Measurements from ENCODE around the gene ARHGEF7.

The ARHGEF7 gene

GRCh38 chr13:111304041-111304544 lies 189.0 kb downstream of the ARHGEF7 start:
- no peak overlapping the region for H3K4me3 ChIP-seq (replicated peaks; ENCODE audit: low read depth, low read length)
- DNase-seq (ENCODE audit: extremely low read depth, low read depth) = no peak
- no peak for TF ChIP-seq CTCF (IDR thresholded peaks at IDR 0.05; ENCODE audit: low read depth, low read length, missing control alignments)

- H3K4me3 ChIP-seq (replicated peaks; ENCODE audit: low read depth, low read length) = no peak overlapping the region
- no peak for TF ChIP-seq CTCF (IDR thresholded peaks at IDR 0.05; ENCODE audit: low read depth, low read length, missing control alignments)
- DNase-seq (ENCODE audit: extremely low read depth, low read depth) = no peak
Measured at GRCh38 chr13:111304603-111305289, 189.6 kb downstream of the ARHGEF7 start.

GRCh38 chr13:111312944-111313590 lies 198.0 kb downstream of the ARHGEF7 start:
- no peak for DNase-seq (ENCODE audit: extremely low read depth, low read depth)
- no peak overlapping the region for H3K4me3 ChIP-seq (replicated peaks; ENCODE audit: low read depth, low read length)
- no peak for TF ChIP-seq CTCF (IDR thresholded peaks at IDR 0.05; ENCODE audit: low read depth, low read length, missing control alignments)

- DNase-seq (ENCODE audit: extremely low read depth, low read depth) = no peak
- no peak overlapping the region for H3K4me3 ChIP-seq (replicated peaks; ENCODE audit: low read depth, low read length)
- no peak for TF ChIP-seq CTCF (IDR thresholded peaks at IDR 0.05; ENCODE audit: low read depth, low read length, missing control alignments)
Measured at GRCh38 chr13:111313911-111314425, 198.9 kb downstream of the ARHGEF7 start.

GRCh38 chr13:111314852-111315251 lies 199.7 kb downstream of the ARHGEF7 start:
- H3K4me3 ChIP-seq (replicated peaks; ENCODE audit: low read depth, low read length) = no peak overlapping the region
- TF ChIP-seq CTCF (IDR thresholded peaks at IDR 0.05; ENCODE audit: low read depth, low read length, missing control alignments) = no peak
- no peak for DNase-seq (ENCODE audit: extremely low read depth, low read depth)

GRCh38 chr13:111315347-111315995 lies 200.4 kb downstream of the ARHGEF7 start:
- no peak overlapping the region for H3K4me3 ChIP-seq (replicated peaks; ENCODE audit: low read depth, low read length)
- DNase-seq (ENCODE audit: extremely low read depth, low read depth) = no peak
- TF ChIP-seq CTCF (IDR thresholded peaks at IDR 0.05; ENCODE audit: low read depth, low read length, missing control alignments) = no peak

Measured in HFF-Myc (cell line).